GM12864 (cell line): ENCODE results near the gene NMNAT2.

Source experiments
- DNase-seq: peaks from one replicate; pipeline ENCODE4 v3.0.0-alpha.2; 2011; ENCODE audit warnings: low read depth
- H3K4me3 ChIP-seq: 2 replicates; pipeline ENCODE4 v1.5.1; 2011; ENCODE audit warnings: mild to moderate bottlenecking, low read depth, low read length, control low read depth
- TF ChIP-seq, protein P1 (sequence below): IDR thresholded peaks from 2 replicates; pipeline ENCODE4 v1.5.1; 2011; ENCODE audit warnings: low read depth, mild to moderate bottlenecking, moderate library complexity, low read length, control low read depth, inconsistent platforms; ENCODE audit errors: missing control alignments

The NMNAT2 gene

DNA sequence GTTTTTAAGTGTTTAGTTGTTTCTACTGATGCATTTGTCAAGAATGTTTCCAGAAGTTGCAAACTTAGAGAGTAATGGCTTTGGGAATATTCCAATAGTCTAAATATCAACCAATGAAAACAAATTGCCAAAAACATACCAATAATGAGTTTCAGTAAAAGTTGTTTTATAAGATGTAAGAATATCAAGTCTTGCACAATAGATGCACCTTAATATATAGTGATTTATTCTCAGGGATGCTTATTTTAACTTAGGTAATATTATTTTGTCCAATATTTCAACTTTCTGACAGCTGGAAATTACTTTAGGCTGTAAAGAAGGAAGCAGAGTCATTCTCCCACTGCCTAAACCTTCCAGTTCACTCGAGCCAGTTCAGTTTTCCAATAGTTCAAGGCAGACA is 5.4 kb upstream of the NMNAT2 start:
- TF ChIP-seq, protein P1, sequence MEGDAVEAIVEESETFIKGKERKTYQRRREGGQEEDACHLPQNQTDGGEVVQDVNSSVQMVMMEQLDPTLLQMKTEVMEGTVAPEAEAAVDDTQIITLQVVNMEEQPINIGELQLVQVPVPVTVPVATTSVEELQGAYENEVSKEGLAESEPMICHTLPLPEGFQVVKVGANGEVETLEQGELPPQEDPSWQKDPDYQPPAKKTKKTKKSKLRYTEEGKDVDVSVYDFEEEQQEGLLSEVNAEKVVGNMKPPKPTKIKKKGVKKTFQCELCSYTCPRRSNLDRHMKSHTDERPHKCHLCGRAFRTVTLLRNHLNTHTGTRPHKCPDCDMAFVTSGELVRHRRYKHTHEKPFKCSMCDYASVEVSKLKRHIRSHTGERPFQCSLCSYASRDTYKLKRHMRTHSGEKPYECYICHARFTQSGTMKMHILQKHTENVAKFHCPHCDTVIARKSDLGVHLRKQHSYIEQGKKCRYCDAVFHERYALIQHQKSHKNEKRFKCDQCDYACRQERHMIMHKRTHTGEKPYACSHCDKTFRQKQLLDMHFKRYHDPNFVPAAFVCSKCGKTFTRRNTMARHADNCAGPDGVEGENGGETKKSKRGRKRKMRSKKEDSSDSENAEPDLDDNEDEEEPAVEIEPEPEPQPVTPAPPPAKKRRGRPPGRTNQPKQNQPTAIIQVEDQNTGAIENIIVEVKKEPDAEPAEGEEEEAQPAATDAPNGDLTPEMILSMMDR: no peak
- no peak overlapping the region for H3K4me3 ChIP-seq
- no peak for DNase-seq

DNA sequence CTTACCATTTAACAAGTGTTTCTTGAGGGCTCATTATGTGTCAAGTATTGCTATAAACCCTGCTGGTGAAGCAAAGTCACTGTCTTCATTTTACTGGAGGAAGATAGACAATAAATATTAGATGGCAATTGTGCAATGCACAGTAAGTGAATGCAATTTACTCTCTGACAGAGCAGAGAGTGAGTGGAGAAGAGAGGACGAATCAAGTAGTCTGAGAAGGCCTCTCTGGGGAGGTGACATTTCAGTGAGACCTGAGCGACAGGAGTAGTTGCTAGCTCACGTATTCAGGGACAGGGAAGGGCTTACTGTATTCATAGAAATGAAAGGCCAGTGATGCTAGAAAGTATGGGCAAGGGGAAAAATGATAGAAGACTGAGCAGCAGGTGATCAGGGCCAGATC is 1.2 kb upstream of the NMNAT2 start:
- no peak overlapping the region for H3K4me3 ChIP-seq
- DNase-seq: no peak
- TF ChIP-seq, protein P1: no peak

DNA sequence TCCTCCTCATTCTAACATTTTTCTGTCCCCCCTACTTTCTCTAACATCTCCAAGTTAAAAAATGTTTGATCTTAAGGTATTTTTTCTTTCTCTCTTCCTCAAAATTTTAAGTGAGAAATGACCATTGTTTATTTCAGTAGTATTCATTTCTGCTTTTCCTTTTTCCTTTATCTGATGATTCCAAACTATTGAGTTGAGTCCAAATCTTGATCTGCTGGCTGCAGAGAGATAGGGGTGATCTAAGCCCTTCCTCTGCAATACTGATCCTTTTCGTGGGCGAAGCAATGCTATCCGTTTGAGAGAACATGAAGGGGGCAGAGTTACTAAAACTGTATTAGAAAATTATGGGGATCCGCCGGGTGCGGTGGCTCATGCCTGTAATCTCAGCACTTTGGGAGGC is 516 bp upstream of the NMNAT2 start:
- no peak overlapping the region for H3K4me3 ChIP-seq
- TF ChIP-seq, protein P1: no peak
- DNase-seq: no peak

DNA sequence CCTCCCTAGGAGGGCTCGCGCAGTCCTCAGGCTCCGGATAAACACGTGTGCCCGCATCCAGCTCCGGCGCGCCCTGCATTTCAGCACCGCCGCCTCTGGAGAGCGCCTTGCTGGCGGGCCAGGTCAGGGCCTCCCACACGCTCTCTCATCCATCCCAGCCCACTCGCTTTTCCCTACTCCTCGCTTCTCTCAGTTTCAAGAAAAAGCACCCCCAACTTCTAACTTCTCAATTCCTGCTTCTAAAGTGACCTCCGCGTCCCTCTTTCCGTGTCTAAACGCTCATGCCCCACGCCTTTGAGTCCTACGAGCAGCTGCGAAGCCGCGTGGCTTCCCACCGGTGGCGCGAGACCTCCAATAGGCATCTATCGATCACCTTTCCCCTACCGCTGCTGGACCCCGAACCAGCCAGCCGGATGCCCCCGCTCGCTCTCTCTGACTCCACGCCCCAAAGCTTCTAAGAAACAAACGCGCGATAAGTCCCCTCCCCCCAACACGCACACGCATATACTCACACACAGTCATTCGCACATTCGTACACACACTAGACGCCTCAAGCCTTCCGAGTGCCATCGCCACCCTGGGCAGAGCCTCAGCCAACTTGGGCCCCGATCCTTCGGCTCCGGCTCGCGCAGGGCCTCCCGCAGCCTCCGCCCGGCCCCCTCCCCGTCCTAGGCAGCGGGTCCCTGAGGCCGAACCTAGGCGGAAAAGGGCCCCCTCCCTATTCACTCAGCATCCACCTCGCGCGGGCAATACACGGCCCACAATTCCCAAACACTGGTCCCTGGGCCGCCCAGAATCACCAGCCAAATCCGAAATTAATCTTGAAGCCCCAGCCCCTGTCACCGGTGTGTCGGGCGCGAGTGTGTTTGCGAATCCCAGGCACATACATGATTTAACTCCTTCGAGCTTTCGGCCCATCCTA is 1.1 kb downstream of the NMNAT2 start:
- H3K4me3 ChIP-seq: no peak overlapping the region
- DNase-seq: no peak
- TF ChIP-seq, protein P1: no peak

DNA sequence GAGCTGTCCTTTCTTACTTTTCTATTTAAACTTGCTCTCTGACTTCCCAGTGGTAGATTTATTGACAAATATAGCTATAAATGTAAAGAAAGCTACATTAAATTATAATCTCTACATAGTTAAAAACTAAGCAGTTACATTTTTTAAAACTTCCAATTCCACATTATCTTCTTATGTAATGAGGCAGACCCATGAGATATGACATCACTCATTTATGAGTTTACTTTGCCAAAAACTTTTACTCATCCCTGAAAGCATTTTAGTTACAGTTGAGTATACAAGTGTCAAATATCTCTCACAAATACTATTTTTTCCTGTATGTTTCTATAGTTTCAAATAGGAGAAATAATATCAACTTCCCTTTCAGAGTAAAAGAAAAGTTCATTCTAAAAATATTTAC is 3.8 kb downstream of the NMNAT2 start:
- TF ChIP-seq, protein P1: no peak
- no peak overlapping the region for H3K4me3 ChIP-seq
- no peak for DNase-seq

DNA sequence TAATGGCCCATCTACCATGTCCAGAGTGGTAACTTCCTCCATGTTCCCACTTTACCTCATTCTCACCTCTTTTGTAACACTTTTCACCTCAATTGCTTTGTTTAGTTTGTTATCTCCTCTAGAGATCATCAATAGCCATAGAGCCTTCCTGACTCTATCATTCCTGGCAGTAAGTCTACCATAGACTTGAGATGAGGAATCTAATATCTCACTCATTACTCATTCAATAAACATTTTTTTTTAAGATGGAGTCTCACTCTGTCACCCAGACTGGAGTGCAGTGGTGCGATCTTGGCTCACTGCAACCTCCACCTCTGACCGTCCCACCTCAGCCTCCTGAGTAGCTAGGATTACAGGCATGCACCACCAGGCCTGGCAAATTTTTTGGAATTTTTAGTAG is 7.1 kb downstream of the NMNAT2 start:
- H3K4me3 ChIP-seq: no peak overlapping the region
- DNase-seq: no peak
- TF ChIP-seq, protein P1: no peak

DNA sequence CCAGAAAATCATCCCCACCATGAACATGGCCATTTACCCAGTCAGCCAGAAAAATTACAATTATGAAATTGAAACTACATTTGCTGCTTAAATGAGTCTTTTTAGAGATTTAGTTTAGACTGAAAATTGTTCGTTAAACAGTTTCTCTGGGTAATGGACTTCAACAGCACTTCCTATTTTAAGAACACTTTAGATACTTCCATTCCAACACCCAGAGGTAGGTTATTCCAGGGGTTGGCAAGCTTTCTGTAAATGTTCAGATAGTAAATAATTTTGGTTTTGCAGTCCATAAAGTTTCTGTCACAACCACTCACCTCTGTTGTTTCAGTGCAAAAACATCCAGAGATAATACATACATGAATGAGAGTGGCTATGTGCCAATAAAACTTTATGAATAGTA is 10.2 kb downstream of the NMNAT2 start:
- TF ChIP-seq, protein P1: no peak
- no peak overlapping the region for H3K4me3 ChIP-seq
- no peak for DNase-seq
